ENCODE results near the gene SPART. TPM values are rescaled to one million over a fixed set of nuclear protein-coding genes. Genes with fewer than 3 reads are reported as not detected.

The SPART gene
- total RNA-seq, 1 experiment from 2014 or later: 182 TPM

- POLR2A ChIA-PET (ENCODE audit: low non-redundant PET): no interaction called here
Observed at GRCh38 chr13:36356058-36356457, 9.9 kb upstream of the SPART start.

DNA sequence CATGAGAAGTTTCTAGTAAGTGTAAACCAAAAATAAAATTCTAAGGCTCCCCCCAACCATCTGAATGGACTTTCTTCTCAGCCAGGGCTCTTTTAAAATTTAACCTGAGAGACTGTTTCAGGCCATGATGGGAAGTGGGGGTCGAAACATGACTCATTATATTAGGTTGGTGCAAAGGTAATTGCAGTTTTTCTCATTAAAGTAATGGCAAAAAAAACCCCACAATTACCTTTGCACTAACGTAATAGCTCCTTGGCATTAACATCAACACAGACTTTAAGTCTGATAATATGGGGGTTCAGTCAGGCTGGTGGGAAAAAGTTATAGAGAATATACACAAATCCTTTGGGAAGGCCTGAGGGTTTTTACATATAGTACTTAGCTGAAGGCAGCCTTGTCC lies 9.4 kb upstream of the SPART start:
- Histone ChIP-seq H3K4me1 (ENCODE audit: insufficient read depth, low read length, poor library complexity, severe bottlenecking) (peaks cover 7% of the 10 kb centered on the region), H3K27me3 (replicated peaks; ENCODE audit: insufficient read depth, low read depth, low read length, poor library complexity) (no peaks in the 10 kb centered on the region), H3K9me3 (ENCODE audit: low read depth, low read length, poor library complexity, severe bottlenecking) (no peaks in the 10 kb centered on the region), H3K4me3 (ENCODE audit: low read depth, low read length, poor library complexity, severe bottlenecking) (no peak overlapping the region), H3K27ac (ENCODE audit: low read depth, low read length, poor library complexity, severe bottlenecking) (no peak overlapping the region), H3K36me3 (ENCODE audit: insufficient read depth, low read length, poor library complexity, severe bottlenecking) (no peaks in the 10 kb centered on the region)
- no peak for TF ChIP-seq CTCF (conservative IDR thresholded peaks at IDR 0.05; ENCODE audit: low read depth, low read length)
- no peak for TF ChIP-seq EZH2 (IDR thresholded peaks at IDR 0.05; ENCODE audit: borderline replicate concordance, low read depth, low read length, poor library complexity, severe bottlenecking)
- ChIA-PET CTCF (no interaction called here), POLR2A (ENCODE audit: low non-redundant PET) (no interaction called here)
- intact Hi-C loops (cut with micrococcal nuclease; ENCODE audit: unreplicated experiment): no loop called here
- no TSS peak for BruUV-seq (replicated peaks)
- no peak for DNase-seq (ENCODE audit: low spot score)

More at GRCh38 chr13:36356058-36356457, 9.9 kb upstream of the SPART start:
- CTCF ChIA-PET: no interaction called here
- no TSS peak for BruUV-seq (replicated peaks)
- no peaks in the 10 kb centered on the region for H3K36me3 ChIP-seq (ENCODE audit: insufficient read depth, low read length, poor library complexity, severe bottlenecking)
- no peak for TF ChIP-seq CTCF (conservative IDR thresholded peaks at IDR 0.05; ENCODE audit: low read depth, low read length)
- TF ChIP-seq EZH2 (IDR thresholded peaks at IDR 0.05; ENCODE audit: borderline replicate concordance, low read depth, low read length, poor library complexity, severe bottlenecking): no peak
- H3K4me3 ChIP-seq (ENCODE audit: low read depth, low read length, poor library complexity, severe bottlenecking): no peak overlapping the region
- no peaks in the 10 kb centered on the region for H3K27me3 ChIP-seq (replicated peaks; ENCODE audit: insufficient read depth, low read depth, low read length, poor library complexity)
- no peak for DNase-seq (ENCODE audit: low spot score)
- peaks cover 7% of the 10 kb centered on the region for H3K4me1 ChIP-seq (ENCODE audit: insufficient read depth, low read length, poor library complexity, severe bottlenecking)
- H3K27ac ChIP-seq (ENCODE audit: low read depth, low read length, poor library complexity, severe bottlenecking): no peak overlapping the region
- intact Hi-C loops (cut with micrococcal nuclease; ENCODE audit: unreplicated experiment): no loop called here
- H3K9me3 ChIP-seq (ENCODE audit: low read depth, low read length, poor library complexity, severe bottlenecking): no peaks in the 10 kb centered on the region

- H3K36me3 ChIP-seq (ENCODE audit: insufficient read depth, low read length, poor library complexity, severe bottlenecking): no peaks in the 10 kb centered on the region
- TF ChIP-seq CTCF (conservative IDR thresholded peaks at IDR 0.05; ENCODE audit: low read depth, low read length) (no peak), EZH2 (IDR thresholded peaks at IDR 0.05; ENCODE audit: borderline replicate concordance, low read depth, low read length, poor library complexity, severe bottlenecking) (no peak)
- no peak overlapping the region for H3K4me3 ChIP-seq (ENCODE audit: low read depth, low read length, poor library complexity, severe bottlenecking)
- intact Hi-C loops (cut with micrococcal nuclease; ENCODE audit: unreplicated experiment): no loop called here
- no peaks in the 10 kb centered on the region for H3K27me3 ChIP-seq (replicated peaks; ENCODE audit: insufficient read depth, low read depth, low read length, poor library complexity)
- no TSS peak for BruUV-seq (replicated peaks)
- POLR2A ChIA-PET (ENCODE audit: low non-redundant PET): no interaction called here
- no peak overlapping the region for H3K27ac ChIP-seq (ENCODE audit: low read depth, low read length, poor library complexity, severe bottlenecking)
- CTCF ChIA-PET: no interaction called here
- peaks cover 7% of the 10 kb centered on the region for H3K4me1 ChIP-seq (ENCODE audit: insufficient read depth, low read length, poor library complexity, severe bottlenecking)
- no peak for DNase-seq (ENCODE audit: low spot score)
- no peaks in the 10 kb centered on the region for H3K9me3 ChIP-seq (ENCODE audit: low read depth, low read length, poor library complexity, severe bottlenecking)
Observed at GRCh38 chr13:36354842-36355623, 8.8 kb upstream of the SPART start.
